ENCODE data around the gene HES3. TPM values are rescaled to one million over a fixed set of nuclear protein-coding genes. Genes with fewer than 3 reads are reported as not detected.

HES3 gene
- total and polyA plus RNA-seq, 2 of the 4 experiments (the other 2 are of a cell fraction): not detected

- Histone ChIP-seq H3K9me3 (ENCODE audit: control insufficient read depth, insufficient read depth, low read length) (no peaks in the 10 kb centered on the region), H2BK120ac (ENCODE audit: low read depth, low read length) (no peak overlapping the region), H3K4me3 (ENCODE audit: insufficient read depth, low read depth, low read length) (no peak overlapping the region), H3K4me2 (ENCODE audit: low read depth, low read length) (no peak overlapping the region), H3K18ac (ENCODE audit: low read depth, low read length) (no peak overlapping the region), H4K5ac (ENCODE audit: low read depth, low read length) (no peak overlapping the region), H2AFZ (replicated peaks; ENCODE audit: low read length, poor library complexity) (no peak overlapping the region), H4K8ac (ENCODE audit: low read depth in 2 of 2, low read length in 2 of 2) (no peak overlapping the region), H3K4ac (ENCODE audit: low read depth, low read length) (no peak overlapping the region), H4K20me1 (ENCODE audit: insufficient read depth, low read length) (no peaks in the 10 kb centered on the region; the same call in 1 of the 2 replicates), H3K79me1 (ENCODE audit: low read depth in 1 of 2, low read length in 2 of 2) (peaks cover 0 to 29% of the 10 kb centered on the region in 2 experiments; a peak in 2 of 4 replicates), H3K36me3 (ENCODE audit: control insufficient read depth, insufficient read depth, low read length) (no peaks in the 10 kb centered on the region), H3K14ac (replicated peaks; ENCODE audit: low read depth, low read length) (no peak overlapping the region), H4K91ac (ENCODE audit: insufficient read depth, low read depth, low read length) (no peak overlapping the region), H2BK5ac (ENCODE audit: low read depth, low read length, poor library complexity, severe bottlenecking) (no peak overlapping the region), H2AK5ac (ENCODE audit: low read depth, low read length) (no peak overlapping the region), H2AK9ac (replicated peaks; ENCODE audit: low read depth, low read length, poor library complexity) (peak overlapping the region; percentile 37), H3K56ac (ENCODE audit: extremely low read depth, insufficient read depth, low read length) (no peak overlapping the region), H3K9ac (ENCODE audit: low read depth, low read length) (no peak overlapping the region), H3K27me3 (ENCODE audit: control insufficient read depth, insufficient read depth, low read length) (no peaks in the 10 kb centered on the region), H3K9me1 (ENCODE audit: insufficient read depth, low read length) (peaks cover 12% of the 10 kb centered on the region; the same call in 1 of the 2 replicates), H2BK15ac (ENCODE audit: low read depth, low read length) (no peak overlapping the region), H2BK20ac (ENCODE audit: low read depth, low read length) (no peak overlapping the region), H3K4me1 (ENCODE audit: control insufficient read depth, insufficient read depth, low read length) (peaks cover 25% of the 10 kb centered on the region), H3K23ac (ENCODE audit: low read depth, low read length) (no peak overlapping the region), H3K27ac (ENCODE audit: insufficient read depth, low read length) (no peak overlapping the region)
- intact Hi-C loops (cut with micrococcal nuclease): no loop called here
- no peak for DNase-seq
- in situ Hi-C loops (cut with MboI; ENCODE audit: low sequenced_read_pairs): no loop called here
- dilution Hi-C loops (cut with HindIII; ENCODE audit: low sequenced_read_pairs, unreplicated experiment): no loop called here
- no peak for ATAC-seq (ENCODE audit: low read depth)
- TF ChIP-seq USF2 (IDR thresholded peaks at IDR 0.05; ENCODE audit: low read depth, low read length) (no peak), RAD21 (IDR thresholded peaks at IDR 0.05; ENCODE audit: low read length) (no peak), FOS (IDR thresholded peaks at IDR 0.05; ENCODE audit: low read depth, low read length) (no peak), CTCF (conservative IDR thresholded peaks at IDR 0.05; ENCODE audit: low read depth, low read length) (no peak), NFE2L2 (IDR thresholded peaks at IDR 0.05; ENCODE audit: low read depth, low read length) (no peak), MXI1 (IDR thresholded peaks at IDR 0.05; ENCODE audit: borderline replicate concordance, low read depth, low read length) (no peak), CEBPB (IDR thresholded peaks at IDR 0.05; ENCODE audit: low read depth, low read length) (no peak), BHLHE40 (IDR thresholded peaks at IDR 0.05; ENCODE audit: low read depth, low read length) (no peak), ELK1 (IDR thresholded peaks at IDR 0.05; ENCODE audit: borderline replicate concordance, low read depth, low read length) (no peak)
- ChIA-PET POLR2A (ENCODE audit: unreplicated experiment) (no interaction called here), CTCF (no interaction called here)
- 95% methylated on average over 8 of the region's 16 CpGs; no CpG with 5 or more reads in 1 of the 2 experiments for WGBS, 2 experiments (ENCODE audit: extremely low coverage in 2 of 2, insufficient read length in 1 of 2)
- no TSS peak for BruUV-seq (replicated peaks)
These were observed 30.7 kb downstream of the HES3 start for GRCh38 chr1:6274622-6275139.

Measured in IMR-90 (cell line).